NOMO-1 (cell line): Measurements from ENCODE around the gene RASA4B.
"Not testable (repeated sequence)": the region's sequence is repeated elsewhere in the genome, so short reads cannot be mapped to it uniquely, and the experiment has no call there.

Experiments
- DNase-seq, 2 experiments: peaks; one replicate each; lab custom pipeline; 2025; ENCODE audit not compliant: unreplicated experiment in 2 of 2; lab: John Stamatoyannopoulos, UW

Gene RASA4B

GRCh38 chr7:102517550-102518147 lies at the start of gene RASA4B:
Gene RASA4B, minus strand, starts transcription at chr7:102517777. Its CDS starts 67 bp downstream, at chr7:102517710.
- DNase-seq = not testable (repeated sequence)

- DNase-seq = not testable (repeated sequence)
Observed at GRCh38 chr7:102550808-102551422, 33.3 kb upstream of the RASA4B start, which contains the start of gene SPDYE2. Gene SPDYE2, plus strand, starts transcription at chr7:102551226. Its CDS starts 2,030 bp downstream, at chr7:102553256.

- not testable (repeated sequence) for DNase-seq
Observed at GRCh38 chr7:102546353-102546752, 28.8 kb upstream of the RASA4B start.

- DNase-seq = not testable (repeated sequence)
Observed at GRCh38 chr7:102545288-102545687, 27.7 kb upstream of the RASA4B start.

- not testable (repeated sequence) for DNase-seq
Observed at GRCh38 chr7:102544372-102544771, 26.8 kb upstream of the RASA4B start.

- not testable (repeated sequence) for DNase-seq
Observed at GRCh38 chr7:102543596-102543995, 26.0 kb upstream of the RASA4B start, which contains the start of gene UPK3BL2. Gene UPK3BL2, minus strand, starts transcription at chr7:102543696. Its CDS starts 60 bp downstream, at chr7:102543636.

- DNase-seq = not testable (repeated sequence)
Observed at GRCh38 chr7:102542771-102543170, 25.2 kb upstream of the RASA4B start.

- DNase-seq = not testable (repeated sequence)
Observed at GRCh38 chr7:102542083-102542482, 24.5 kb upstream of the RASA4B start.

GRCh38 chr7:102540604-102541003 lies 23.0 kb upstream of the RASA4B start:
- not testable (repeated sequence) for DNase-seq

GRCh38 chr7:102535062-102535615 lies 17.6 kb upstream of the RASA4B start:
- not testable (repeated sequence) for DNase-seq

- DNase-seq = not testable (repeated sequence)
Observed at GRCh38 chr7:102532127-102532526, 14.6 kb upstream of the RASA4B start.

GRCh38 chr7:102531583-102531982 lies 14.0 kb upstream of the RASA4B start:
- not testable (repeated sequence) for DNase-seq

- DNase-seq = not testable (repeated sequence)
Observed at GRCh38 chr7:102527822-102528793, 10.5 kb upstream of the RASA4B start.

GRCh38 chr7:102527182-102527581 lies 9.6 kb upstream of the RASA4B start:
- DNase-seq = not testable (repeated sequence)

GRCh38 chr7:102524803-102525202 lies 7.2 kb upstream of the RASA4B start:
- DNase-seq = not testable (repeated sequence)

GRCh38 chr7:102520797-102521196 lies 3.2 kb upstream of the RASA4B start:
- not testable (repeated sequence) for DNase-seq

GRCh38 chr7:102516951-102517350 lies 626 bp downstream of the RASA4B start:
- DNase-seq = not testable (repeated sequence)

- DNase-seq = not testable (repeated sequence)
Observed at GRCh38 chr7:102515889-102516288, 1.7 kb downstream of the RASA4B start.

- not testable (repeated sequence) for DNase-seq
Observed at GRCh38 chr7:102514881-102515721, 2.5 kb downstream of the RASA4B start.
